Omental fat pad (tissue), 4 donors: ENCODE data around the gene IL17RC. TPM values are rescaled to one million over a fixed set of nuclear protein-coding genes. Genes with fewer than 3 reads are reported as not detected.

Source experiments
- ATAC-seq: fragments of 150-250 bp; one replicate; pipeline ENCODE4 v1.9.1; 2016; ENCODE audit warnings: mild to moderate bottlenecking, moderate library complexity; ENCODE audit not compliant: low FRiP score
- DNase-seq: peaks from one replicate; pipeline ENCODE4 v3.0.0-alpha.2; 2019; ENCODE audit warnings: low spot score
- CTCF ChIP-seq, 3 donors: fragments of 450-650 bp; IDR thresholded peaks; one replicate each; pipeline ENCODE4 v1.5.1; 2016 to 2017; ENCODE audit warnings: antibody characterized with exemption in 3 of 3, mild to moderate bottlenecking in 3 of 3, moderate library complexity in 2 of 3
- small RNA-seq: library from RNA; depleted of rRNA; stranded (forward); fragments of <200 nt; gene quantifications from one replicate; pipeline ENCODE3, GENCODE V24; 2016
- total RNA-seq, 4 donors: library from RNA; depleted of rRNA; stranded (reverse); fragments of >200 nt; gene quantifications; one replicate each; pipeline ENCODE4 v1.1.0, GENCODE V29; 2016

The IL17RC gene
- total RNA-seq, 4 donors from 2014 or later, result 53.4 to 97.6 (median 58.2) TPM

- ATAC-seq (peak; percentile 96), DNase-seq (no peak)
- TF ChIP-seq CTCF (IDR thresholded peaks at IDR 0.05), result no peak
These were observed 60.1 kb downstream of the IL17RC start for GRCh38 chr3:9976721-9977709.

- TF ChIP-seq CTCF (IDR thresholded peaks at IDR 0.05), result no peak
- no peak for ATAC-seq
- no peak for DNase-seq
These were observed 61.9 kb downstream of the IL17RC start for GRCh38 chr3:9978710-9979305.

- DNase-seq (no peak), ATAC-seq (no peak)
- no peak for TF ChIP-seq CTCF (IDR thresholded peaks at IDR 0.05)
These were observed 63.4 kb downstream of the IL17RC start for GRCh38 chr3:9980251-9980650.

Small RNA genes within 50 kb of the gene (small RNA-seq; reads per million reads assigned to genes)
- gene RNU6-882P, result not detected

Other genes starting within 250 kb of the IL17RC start
- gene CPNE9, start 213.3 kb upstream of the IL17RC start, total RNA-seq, result not detected
- gene BRPF1, start 185.4 kb upstream of the IL17RC start, total RNA-seq, result 10 to 100 TPM; 15.6 to 35.7 (median 17.8) TPM
- 10 to 100 TPM; 15.6 to 27.1 (median 19.5) TPM for gene OGG1, start 167.1 kb upstream of the IL17RC start, total RNA-seq
- gene CAMK1, start 147.2 kb upstream of the IL17RC start, total RNA-seq, result 100 to 1,000 TPM in 1 of 4 donors, 10 to 100 TPM in 3; 50.9 to 180 (median 77.6) TPM
- 10 to 100 TPM; 45.0 to 61.1 (median 52.2) TPM for gene TADA3, start 124.6 kb upstream of the IL17RC start, total RNA-seq
- gene ARPC4, start 124.0 kb upstream of the IL17RC start, total RNA-seq, result 100 to 1,000 TPM in 3 of 4 donors, 10 to 100 TPM in 1; 99.0 to 141 (median 122) TPM
- gene TTLL3, start 106.8 kb upstream of the IL17RC start, total RNA-seq, result 10 to 100 TPM; 40.4 to 91.1 (median 54.7) TPM
- 10 to 100 TPM; 18.4 to 44.9 (median 35.4) TPM for gene RPUSD3, start 73.1 kb upstream of the IL17RC start, total RNA-seq
- 1,000 to 10,000 TPM in 1 of 4 donors, 100 to 1,000 TPM in 3; 318 to 1,481 (median 713) TPM for gene CIDEC, start 36.8 kb upstream of the IL17RC start, total RNA-seq
- gene JAGN1, start 26.5 kb upstream of the IL17RC start, total RNA-seq, result 10 to 100 TPM; 50.4 to 91.0 (median 75.6) TPM
- 10 to 100 TPM in 2 of 4 donors, 1 to 10 TPM in 2; 7.7 to 13.8 (median 10.3) TPM for gene IL17RE, start 14.2 kb upstream of the IL17RC start, total RNA-seq
- 10 to 100 TPM; 26.8 to 52.3 (median 38.4) TPM for gene CRELD1, start 16.7 kb downstream of the IL17RC start, total RNA-seq
- gene PRRT3, start 35.3 kb downstream of the IL17RC start, total RNA-seq, result 1 to 10 TPM; 1.1 to 2.8 (median 1.3) TPM
- 100 to 1,000 TPM in 1 of 4 donors, 10 to 100 TPM in 3; 50.8 to 116 (median 71.5) TPM for gene EMC3, start 69.7 kb downstream of the IL17RC start, total RNA-seq
- 1 to 10 TPM; 1.7 to 3.5 (median 3.3) TPM for gene FANCD2, start 109.3 kb downstream of the IL17RC start, total RNA-seq
- not detected for gene FANCD2OS, start 191.2 kb downstream of the IL17RC start, total RNA-seq
- gene BRK1, start 198.6 kb downstream of the IL17RC start, total RNA-seq, result 100 to 1,000 TPM in 1 of 4 donors, 10 to 100 TPM in 3; 88.3 to 133 (median 93.7) TPM
- 10 to 100 TPM; 27.4 to 39.3 (median 35.2) TPM for gene VHL, start 224.7 kb downstream of the IL17RC start, total RNA-seq
- 10 to 100 TPM in 1 of 4 donors, 1 to 10 TPM in 3; 6.1 to 23.8 (median 7.6) TPM for gene IRAK2, start 247.8 kb downstream of the IL17RC start, total RNA-seq